GM23338 (cell line): ENCODE measurements around the gene GALNT5. TPM values are rescaled to one million over a fixed set of nuclear protein-coding genes. Genes with fewer than 3 reads are reported as not detected.

Source experiments
- ATAC-seq: fragments of 200-7000 bp; cut with Tn5 transposase; 3 replicates; pipeline ENCODE4 v1.9.1; 2020
- DNase-seq: peaks from one replicate; pipeline ENCODE4 v3.0.0-alpha.2; 2015; ENCODE audit warnings: low spot score
- H2AFZ ChIP-seq: fragments of 200-600 bp; sonication (generic); 2 replicates; pipeline ENCODE4 v1.8.0; 2016; ENCODE audit warnings: antibody characterized with exemption, mild to moderate bottlenecking, moderate library complexity
- H3F3A ChIP-seq: fragments of 200-600 bp; sonication (generic); replicated peaks from 2 replicates; pipeline ENCODE4 v1.8.0; 2017; ENCODE audit warnings: antibody characterized with exemption, mixed run types, low read depth
- H3K27ac ChIP-seq: fragments of 200-600 bp; sonication (generic); 2 replicates; pipeline ENCODE4 v1.6.1; 2016; ENCODE audit warnings: low read depth
- H3K27me3 ChIP-seq: fragments of 200-600 bp; sonication (generic); 2 replicates; pipeline ENCODE4 v1.8.0; 2016; ENCODE audit warnings: mild to moderate bottlenecking, mixed run types, moderate library complexity; ENCODE audit not compliant: insufficient read depth
- H3K36me3 ChIP-seq: fragments of 200-600 bp; sonication (generic); 2 replicates; pipeline ENCODE4 v1.8.0; 2016; ENCODE audit warnings: mild to moderate bottlenecking; ENCODE audit not compliant: insufficient read depth
- H3K4me1 ChIP-seq: fragments of 200-600 bp; sonication (generic); 2 replicates; pipeline ENCODE4 v1.8.0; 2016; ENCODE audit warnings: mild to moderate bottlenecking, moderate library complexity; ENCODE audit not compliant: insufficient read depth
- H3K4me2 ChIP-seq: fragments of 200-600 bp; sonication (generic); 2 replicates; pipeline ENCODE4 v1.7.1; 2017; ENCODE audit warnings: mixed run types
- H3K4me3 ChIP-seq: fragments of 200-600 bp; sonication (generic); 2 replicates; pipeline ENCODE4 v1.6.1; 2016; ENCODE audit warnings: mixed run types
- H3K79me2 ChIP-seq: fragments of 200-600 bp; sonication (generic); replicated peaks from 2 replicates; pipeline ENCODE4 v1.8.0; 2017; ENCODE audit warnings: mild to moderate bottlenecking; ENCODE audit not compliant: insufficient read depth
- H3K9me2 ChIP-seq: fragments of 200-600 bp; sonication (generic); 2 replicates; pipeline ENCODE4 v1.8.0; 2017; ENCODE audit not compliant: insufficient read depth
- H4K20me1 ChIP-seq: fragments of 200-600 bp; sonication (generic); replicated peaks from 2 replicates; pipeline ENCODE4 v1.8.0; 2017; ENCODE audit warnings: mild to moderate bottlenecking; ENCODE audit not compliant: insufficient read depth
- H3K27ac Mint-ChIP-seq: 2 replicates; pipeline ENCODE4 v1.8.0; 2020; ENCODE audit warnings: inconsistent platforms, mild to moderate bottlenecking, moderate library complexity, mixed read lengths
- H3K27me3 Mint-ChIP-seq: 3 replicates; pipeline ENCODE4 v1.8.0; 2022; ENCODE audit warnings: low read depth, mild to moderate bottlenecking, moderate library complexity, mixed read lengths, inconsistent platforms; ENCODE audit not compliant: insufficient read depth, poor library complexity
- H3K36me3 Mint-ChIP-seq: 3 replicates; pipeline ENCODE4 v1.8.0; 2021; ENCODE audit warnings: low read depth, mild to moderate bottlenecking, inconsistent platforms, moderate library complexity, mixed read lengths
- H3K4me1 Mint-ChIP-seq: 3 replicates; pipeline ENCODE4 v1.8.0; 2020; ENCODE audit warnings: mild to moderate bottlenecking, inconsistent platforms, mixed read lengths
- H3K4me3 Mint-ChIP-seq: 3 replicates; pipeline ENCODE4 v1.8.0; 2021; ENCODE audit warnings: moderate library complexity, mild to moderate bottlenecking, inconsistent platforms, mixed read lengths
- H3K9me3 Mint-ChIP-seq: 3 replicates; pipeline ENCODE4 v1.8.0; 2020; ENCODE audit warnings: moderate library complexity, mild to moderate bottlenecking, inconsistent platforms, mixed read lengths
- CREB1 ChIP-seq: fragments of 250-450 bp; sonication (Bioruptor Pico); IDR thresholded peaks from 2 replicates; pipeline ENCODE4 v1.5.0; 2020; ENCODE audit warnings: low read depth, mild to moderate bottlenecking, moderate library complexity
- EZH2 ChIP-seq: fragments of 200-600 bp; sonication (generic); IDR thresholded peaks from one replicate; pipeline ENCODE4 v1.8.0; 2017; ENCODE audit warnings: antibody characterized with exemption, mild to moderate bottlenecking, low read depth; ENCODE audit not compliant: unreplicated experiment
- EZH2phosphoT487 ChIP-seq: fragments of 200-600 bp; sonication (generic); IDR thresholded peaks from one replicate; pipeline ENCODE4 v1.8.1; 2018; ENCODE audit warnings: antibody characterized with exemption; ENCODE audit not compliant: unreplicated experiment
- JUNB ChIP-seq: IDR thresholded peaks from one replicate; pipeline ENCODE4 v1.6.1; 2016; ENCODE audit warnings: antibody characterized with exemption; ENCODE audit not compliant: unreplicated experiment
- NANOG ChIP-seq: IDR thresholded peaks from 2 replicates; pipeline ENCODE4 v1.6.1; 2016; ENCODE audit warnings: antibody characterized with exemption, borderline replicate concordance
- POLR2AphosphoS5 ChIP-seq: IDR thresholded peaks from 2 replicates; pipeline ENCODE4 v1.6.1; 2016; ENCODE audit warnings: antibody characterized with exemption, low read depth
- STAT1 ChIP-seq: IDR thresholded peaks from one replicate; pipeline ENCODE4 v1.6.1; 2016; ENCODE audit warnings: antibody characterized with exemption; ENCODE audit not compliant: unreplicated experiment
- ZNF114 ChIP-seq: fragments of 250-450 bp; sonication (Bioruptor Pico); IDR thresholded peaks from 2 replicates; pipeline ENCODE4 v1.5.0; 2020; ENCODE audit warnings: mild to moderate bottlenecking, moderate library complexity
- ZNF331 ChIP-seq: fragments of 250-450 bp; sonication (Bioruptor Pico); IDR thresholded peaks from 2 replicates; pipeline ENCODE4 v1.5.0; 2020; ENCODE audit warnings: low read depth, mild to moderate bottlenecking, moderate library complexity
- polyA plus RNA-seq: library from polyadenylated mRNA; unstranded; fragments of >200 nt; fragmentation: Nextera tagmentation; extraction: Ambion mirVana; gene quantifications from 2 replicates; pipeline ENCODE4 v1.2.1, GENCODE V29; 2016
- total RNA-seq: library from RNA; depleted of rRNA; stranded (reverse); fragments of >200 nt; shearing (Covaris generic); gene quantifications from 2 replicates; pipeline ENCODE4 v1.2.3, GENCODE V29; 2014
- TF ChIP-seq, protein P1 (sequence below): fragments of 250-450 bp; sonication (Bioruptor Pico); IDR thresholded peaks from 2 replicates; pipeline ENCODE4 v1.5.0; 2020; ENCODE audit warnings: mild to moderate bottlenecking, moderate library complexity
- TF ChIP-seq, protein P2 (sequence below): IDR thresholded peaks from 2 replicates; pipeline ENCODE4 v1.6.1; 2016; ENCODE audit warnings: antibody characterized with exemption
- TF ChIP-seq, protein P3 (sequence below): IDR thresholded peaks from one replicate; pipeline ENCODE4 v1.6.1; 2018; ENCODE audit warnings: antibody characterized with exemption; ENCODE audit not compliant: unreplicated experiment
- TF ChIP-seq, protein P4 (sequence below), 2 experiments: fragments of 200-600 bp in 1 of 2; sonication (generic) in 1 of 2; conservative IDR thresholded peaks; 2 replicates each; pipeline versions ENCODE4 v1.5.1 to v1.6.1; 2016 to 2017; ENCODE audit warnings: antibody characterized with exemption in 2 of 2, low read depth in 2 of 2, mild to moderate bottlenecking in 2 of 2, moderate library complexity in 1 of 2

The GALNT5 gene
- total and polyA plus RNA-seq, 2 experiments from 2014 or later, result 0.05 to 0.14 TPM

DNA sequence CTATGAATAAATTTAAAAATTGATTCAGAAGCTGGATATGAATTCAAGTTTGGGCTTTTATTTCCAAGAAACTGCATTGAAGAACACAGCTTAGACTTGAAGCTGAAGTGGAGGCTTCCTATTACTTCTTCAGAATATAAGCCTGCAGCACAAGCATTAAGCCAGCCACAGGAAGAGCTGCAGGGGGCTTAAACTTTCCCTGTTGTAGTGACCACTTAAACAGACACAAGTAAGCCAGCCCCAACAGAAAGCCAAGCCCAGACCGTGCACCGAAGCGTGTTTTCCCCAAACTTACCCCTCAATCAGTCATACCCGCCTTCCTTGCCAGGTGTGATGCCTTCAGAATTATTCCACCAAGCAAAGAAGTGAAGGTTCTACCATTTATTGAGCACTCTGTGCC lies 39.5 kb downstream of the GALNT5 start:
- Histone ChIP-seq H3K4me2 (no peak overlapping the region), H3F3A (no peaks in the 10 kb centered on the region), H3K79me2 (no peaks in the 10 kb centered on the region), H3K27me3 (no peaks in the 10 kb centered on the region), H2AFZ (no peak overlapping the region), H4K20me1 (no peaks in the 10 kb centered on the region), H3K9me2 (0 out of 2 replicates have a peak, but pooled peaks cover 3% of the 10 kb centered on the region), H3K4me1 (no peaks in the 10 kb centered on the region), H3K4me3 (no peak overlapping the region), H3K36me3 (no peaks in the 10 kb centered on the region), H3K27ac (no peak overlapping the region)
- Mint-ChIP-seq H3K4me3 (no peak overlapping the region), H3K27me3 (no peaks in the 10 kb centered on the region), H3K27ac (no peak overlapping the region), H3K36me3 (no peaks in the 10 kb centered on the region), H3K4me1 (no peaks in the 10 kb centered on the region), H3K9me3 (no peaks in the 10 kb centered on the region)
- TF ChIP-seq ZNF331 (CRISPR knock-in tag) (no peak), JUNB (no peak), EZH2phosphoT487 (no peak), NANOG (no peak), ZNF114 (CRISPR knock-in tag) (no peak), EZH2 (no peak), POLR2AphosphoS5 (no peak), CREB1 (CRISPR knock-in tag) (no peak), STAT1 (no peak)
- TF ChIP-seq, protein P1, sequence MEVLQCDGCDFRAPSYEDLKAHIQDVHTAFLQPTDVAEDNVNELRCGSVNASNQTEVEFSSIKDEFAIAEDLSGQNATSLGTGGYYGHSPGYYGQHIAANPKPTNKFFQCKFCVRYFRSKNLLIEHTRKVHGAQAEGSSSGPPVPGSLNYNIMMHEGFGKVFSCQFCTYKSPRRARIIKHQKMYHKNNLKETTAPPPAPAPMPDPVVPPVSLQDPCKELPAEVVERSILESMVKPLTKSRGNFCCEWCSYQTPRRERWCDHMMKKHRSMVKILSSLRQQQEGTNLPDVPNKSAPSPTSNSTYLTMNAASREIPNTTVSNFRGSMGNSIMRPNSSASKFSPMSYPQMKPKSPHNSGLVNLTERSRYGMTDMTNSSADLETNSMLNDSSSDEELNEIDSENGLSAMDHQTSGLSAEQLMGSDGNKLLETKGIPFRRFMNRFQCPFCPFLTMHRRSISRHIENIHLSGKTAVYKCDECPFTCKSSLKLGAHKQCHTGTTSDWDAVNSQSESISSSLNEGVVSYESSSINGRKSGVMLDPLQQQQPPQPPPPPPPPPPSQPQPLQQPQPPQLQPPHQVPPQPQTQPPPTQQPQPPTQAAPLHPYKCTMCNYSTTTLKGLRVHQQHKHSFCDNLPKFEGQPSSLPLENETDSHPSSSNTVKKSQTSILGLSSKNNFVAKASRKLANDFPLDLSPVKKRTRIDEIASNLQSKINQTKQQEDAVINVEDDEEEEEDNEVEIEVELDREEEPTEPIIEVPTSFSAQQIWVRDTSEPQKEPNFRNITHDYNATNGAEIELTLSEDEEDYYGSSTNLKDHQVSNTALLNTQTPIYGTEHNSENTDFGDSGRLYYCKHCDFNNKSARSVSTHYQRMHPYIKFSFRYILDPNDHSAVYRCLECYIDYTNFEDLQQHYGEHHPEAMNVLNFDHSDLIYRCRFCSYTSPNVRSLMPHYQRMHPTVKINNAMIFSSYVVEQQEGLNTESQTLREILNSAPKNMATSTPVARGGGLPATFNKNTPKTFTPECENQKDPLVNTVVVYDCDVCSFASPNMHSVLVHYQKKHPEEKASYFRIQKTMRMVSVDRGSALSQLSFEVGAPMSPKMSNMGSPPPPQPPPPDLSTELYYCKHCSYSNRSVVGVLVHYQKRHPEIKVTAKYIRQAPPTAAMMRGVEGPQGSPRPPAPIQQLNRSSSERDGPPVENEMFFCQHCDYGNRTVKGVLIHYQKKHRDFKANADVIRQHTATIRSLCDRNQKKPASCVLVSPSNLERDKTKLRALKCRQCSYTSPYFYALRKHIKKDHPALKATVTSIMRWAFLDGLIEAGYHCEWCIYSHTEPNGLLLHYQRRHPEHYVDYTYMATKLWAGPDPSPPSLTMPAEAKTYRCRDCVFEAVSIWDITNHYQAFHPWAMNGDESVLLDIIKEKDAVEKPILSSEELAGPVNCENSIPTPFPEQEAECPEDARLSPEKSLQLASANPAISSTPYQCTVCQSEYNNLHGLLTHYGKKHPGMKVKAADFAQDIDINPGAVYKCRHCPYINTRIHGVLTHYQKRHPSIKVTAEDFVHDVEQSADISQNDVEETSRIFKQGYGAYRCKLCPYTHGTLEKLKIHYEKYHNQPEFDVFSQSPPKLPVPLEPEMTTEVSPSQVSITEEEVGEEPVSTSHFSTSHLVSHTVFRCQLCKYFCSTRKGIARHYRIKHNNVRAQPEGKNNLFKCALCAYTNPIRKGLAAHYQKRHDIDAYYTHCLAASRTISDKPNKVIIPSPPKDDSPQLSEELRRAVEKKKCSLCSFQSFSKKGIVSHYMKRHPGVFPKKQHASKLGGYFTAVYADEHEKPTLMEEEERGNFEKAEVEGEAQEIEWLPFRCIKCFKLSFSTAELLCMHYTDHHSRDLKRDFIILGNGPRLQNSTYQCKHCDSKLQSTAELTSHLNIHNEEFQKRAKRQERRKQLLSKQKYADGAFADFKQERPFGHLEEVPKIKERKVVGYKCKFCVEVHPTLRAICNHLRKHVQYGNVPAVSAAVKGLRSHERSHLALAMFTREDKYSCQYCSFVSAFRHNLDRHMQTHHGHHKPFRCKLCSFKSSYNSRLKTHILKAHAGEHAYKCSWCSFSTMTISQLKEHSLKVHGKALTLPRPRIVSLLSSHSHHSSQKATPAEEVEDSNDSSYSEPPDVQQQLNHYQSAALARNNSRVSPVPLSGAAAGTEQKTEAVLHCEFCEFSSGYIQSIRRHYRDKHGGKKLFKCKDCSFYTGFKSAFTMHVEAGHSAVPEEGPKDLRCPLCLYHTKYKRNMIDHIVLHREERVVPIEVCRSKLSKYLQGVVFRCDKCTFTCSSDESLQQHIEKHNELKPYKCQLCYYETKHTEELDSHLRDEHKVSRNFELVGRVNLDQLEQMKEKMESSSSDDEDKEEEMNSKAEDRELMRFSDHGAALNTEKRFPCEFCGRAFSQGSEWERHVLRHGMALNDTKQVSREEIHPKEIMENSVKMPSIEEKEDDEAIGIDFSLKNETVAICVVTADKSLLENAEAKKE, result no peak
- TF ChIP-seq, protein P2, sequence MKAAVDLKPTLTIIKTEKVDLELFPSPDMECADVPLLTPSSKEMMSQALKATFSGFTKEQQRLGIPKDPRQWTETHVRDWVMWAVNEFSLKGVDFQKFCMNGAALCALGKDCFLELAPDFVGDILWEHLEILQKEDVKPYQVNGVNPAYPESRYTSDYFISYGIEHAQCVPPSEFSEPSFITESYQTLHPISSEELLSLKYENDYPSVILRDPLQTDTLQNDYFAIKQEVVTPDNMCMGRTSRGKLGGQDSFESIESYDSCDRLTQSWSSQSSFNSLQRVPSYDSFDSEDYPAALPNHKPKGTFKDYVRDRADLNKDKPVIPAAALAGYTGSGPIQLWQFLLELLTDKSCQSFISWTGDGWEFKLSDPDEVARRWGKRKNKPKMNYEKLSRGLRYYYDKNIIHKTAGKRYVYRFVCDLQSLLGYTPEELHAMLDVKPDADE, result no peak
- TF ChIP-seq, protein P3, sequence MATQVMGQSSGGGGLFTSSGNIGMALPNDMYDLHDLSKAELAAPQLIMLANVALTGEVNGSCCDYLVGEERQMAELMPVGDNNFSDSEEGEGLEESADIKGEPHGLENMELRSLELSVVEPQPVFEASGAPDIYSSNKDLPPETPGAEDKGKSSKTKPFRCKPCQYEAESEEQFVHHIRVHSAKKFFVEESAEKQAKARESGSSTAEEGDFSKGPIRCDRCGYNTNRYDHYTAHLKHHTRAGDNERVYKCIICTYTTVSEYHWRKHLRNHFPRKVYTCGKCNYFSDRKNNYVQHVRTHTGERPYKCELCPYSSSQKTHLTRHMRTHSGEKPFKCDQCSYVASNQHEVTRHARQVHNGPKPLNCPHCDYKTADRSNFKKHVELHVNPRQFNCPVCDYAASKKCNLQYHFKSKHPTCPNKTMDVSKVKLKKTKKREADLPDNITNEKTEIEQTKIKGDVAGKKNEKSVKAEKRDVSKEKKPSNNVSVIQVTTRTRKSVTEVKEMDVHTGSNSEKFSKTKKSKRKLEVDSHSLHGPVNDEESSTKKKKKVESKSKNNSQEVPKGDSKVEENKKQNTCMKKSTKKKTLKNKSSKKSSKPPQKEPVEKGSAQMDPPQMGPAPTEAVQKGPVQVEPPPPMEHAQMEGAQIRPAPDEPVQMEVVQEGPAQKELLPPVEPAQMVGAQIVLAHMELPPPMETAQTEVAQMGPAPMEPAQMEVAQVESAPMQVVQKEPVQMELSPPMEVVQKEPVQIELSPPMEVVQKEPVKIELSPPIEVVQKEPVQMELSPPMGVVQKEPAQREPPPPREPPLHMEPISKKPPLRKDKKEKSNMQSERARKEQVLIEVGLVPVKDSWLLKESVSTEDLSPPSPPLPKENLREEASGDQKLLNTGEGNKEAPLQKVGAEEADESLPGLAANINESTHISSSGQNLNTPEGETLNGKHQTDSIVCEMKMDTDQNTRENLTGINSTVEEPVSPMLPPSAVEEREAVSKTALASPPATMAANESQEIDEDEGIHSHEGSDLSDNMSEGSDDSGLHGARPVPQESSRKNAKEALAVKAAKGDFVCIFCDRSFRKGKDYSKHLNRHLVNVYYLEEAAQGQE, result no peak
- TF ChIP-seq, protein P4, sequence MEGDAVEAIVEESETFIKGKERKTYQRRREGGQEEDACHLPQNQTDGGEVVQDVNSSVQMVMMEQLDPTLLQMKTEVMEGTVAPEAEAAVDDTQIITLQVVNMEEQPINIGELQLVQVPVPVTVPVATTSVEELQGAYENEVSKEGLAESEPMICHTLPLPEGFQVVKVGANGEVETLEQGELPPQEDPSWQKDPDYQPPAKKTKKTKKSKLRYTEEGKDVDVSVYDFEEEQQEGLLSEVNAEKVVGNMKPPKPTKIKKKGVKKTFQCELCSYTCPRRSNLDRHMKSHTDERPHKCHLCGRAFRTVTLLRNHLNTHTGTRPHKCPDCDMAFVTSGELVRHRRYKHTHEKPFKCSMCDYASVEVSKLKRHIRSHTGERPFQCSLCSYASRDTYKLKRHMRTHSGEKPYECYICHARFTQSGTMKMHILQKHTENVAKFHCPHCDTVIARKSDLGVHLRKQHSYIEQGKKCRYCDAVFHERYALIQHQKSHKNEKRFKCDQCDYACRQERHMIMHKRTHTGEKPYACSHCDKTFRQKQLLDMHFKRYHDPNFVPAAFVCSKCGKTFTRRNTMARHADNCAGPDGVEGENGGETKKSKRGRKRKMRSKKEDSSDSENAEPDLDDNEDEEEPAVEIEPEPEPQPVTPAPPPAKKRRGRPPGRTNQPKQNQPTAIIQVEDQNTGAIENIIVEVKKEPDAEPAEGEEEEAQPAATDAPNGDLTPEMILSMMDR (conservative IDR thresholded peaks at IDR 0.05; ENCODE audit: low read depth in 2 of 2), result no peak
- ATAC-seq (no peak), DNase-seq (no peak)
